ENCODE measurements around the gene RALGDS. TPM values are rescaled to one million over a fixed set of nuclear protein-coding genes. Genes with fewer than 3 reads are reported as not detected.

RALGDS gene
- total RNA-seq, 1 donor from 2014 or later = 4.7 TPM

GRCh38 chr9:133057553-133057952 is 63.5 kb downstream of the RALGDS start:
- DNase-seq (ENCODE audit: low spot score) (no peak), ATAC-seq (no peak)

- ATAC-seq (no peak), DNase-seq (ENCODE audit: low spot score) (no peak)
These were observed 64.0 kb downstream of the RALGDS start for GRCh38 chr9:133057006-133057405.

GRCh38 chr9:133056533-133056932 is 64.5 kb downstream of the RALGDS start:
- DNase-seq (ENCODE audit: low spot score) (no peak), ATAC-seq (no peak)

- ATAC-seq (no peak), DNase-seq (ENCODE audit: low spot score) (no peak)
These were observed 65.1 kb downstream of the RALGDS start for GRCh38 chr9:133055788-133056420.

GRCh38 chr9:133054966-133055365 is 66.1 kb downstream of the RALGDS start:
- ATAC-seq (no peak), DNase-seq (ENCODE audit: low spot score) (no peak)

GRCh38 chr9:133054194-133054890 is 66.7 kb downstream of the RALGDS start:
- ATAC-seq (no peak), DNase-seq (ENCODE audit: low spot score) (no peak)

- ATAC-seq (no peak), DNase-seq (ENCODE audit: low spot score) (no peak)
These were observed 69.0 kb downstream of the RALGDS start for GRCh38 chr9:133051966-133052539.

GRCh38 chr9:133051281-133051900 is 69.6 kb downstream of the RALGDS start:
- ATAC-seq (no peak), DNase-seq (ENCODE audit: low spot score) (no peak)

- ATAC-seq (no peak), DNase-seq (ENCODE audit: low spot score) (no peak)
These were observed 70.3 kb downstream of the RALGDS start for GRCh38 chr9:133050781-133051180.

- ATAC-seq = no peak
- DNase-seq (ENCODE audit: low spot score) = no peak
These were observed 70.9 kb downstream of the RALGDS start for GRCh38 chr9:133050142-133050541.

GRCh38 chr9:133049043-133049442 is 72.0 kb downstream of the RALGDS start:
- DNase-seq (ENCODE audit: low spot score) (no peak), ATAC-seq (no peak)

GRCh38 chr9:133048595-133048994 is 72.4 kb downstream of the RALGDS start:
- ATAC-seq (peak; percentile 76), DNase-seq (ENCODE audit: low spot score) (no peak)

Other genes starting within 250 kb of the RALGDS start
- not detected for gene AK8, start 243.0 kb downstream of the RALGDS start, total RNA-seq
- 0.75 TPM for gene SPACA9, start 242.3 kb downstream of the RALGDS start, total RNA-seq
- gene TSC1, start 176.6 kb downstream of the RALGDS start, total RNA-seq = 16.8 TPM
- gene GFI1B, start 142.5 kb downstream of the RALGDS start, total RNA-seq = 0.15 TPM
- gene GTF3C5, start 90.2 kb downstream of the RALGDS start, total RNA-seq = 24.6 TPM
- gene CEL, start 59.3 kb downstream of the RALGDS start, total RNA-seq = 7.7 TPM
- gene GBGT1, start 42.7 kb upstream of the RALGDS start, total RNA-seq = 1.2 TPM
- not detected for gene OBP2B, start 88.0 kb upstream of the RALGDS start, total RNA-seq
- 0.03 TPM for gene ABO, start 154.0 kb upstream of the RALGDS start, total RNA-seq
- 9.7 TPM for gene SURF6, start 214.9 kb upstream of the RALGDS start, total RNA-seq
- gene MED22, start 226.9 kb upstream of the RALGDS start, total RNA-seq = 10.3 TPM
- 609 TPM for gene RPL7A, start 227.0 kb upstream of the RALGDS start, total RNA-seq
- 59.9 TPM for gene SURF1, start 235.2 kb upstream of the RALGDS start, total RNA-seq
- gene SURF2, start 235.3 kb upstream of the RALGDS start, total RNA-seq = 9.0 TPM